Measurements from ENCODE around the gene ESYT3.

The ESYT3 gene

GRCh38 chr3:138458774-138459499 lies 24.5 kb downstream of the ESYT3 start:
- DNase-seq (ENCODE audit: low spot score) = no peak
- TF ChIP-seq CTCF (IDR thresholded peaks at IDR 0.05; ENCODE audit: extremely low read depth, insufficient read depth, missing control alignments) = no peak
- in situ Hi-C loops (cut with MboI; ENCODE audit: low pct_unique_long_range_greater_than_20kb, low sequenced_read_pairs, unreplicated experiment) = loop anchor here (25.0 kb wide), 1 partner anchor 478 kb away; the partner anchor contains the start of genes FOXL2 and FOXL2NB

GRCh38 chr3:138459619-138460535 lies 25.5 kb downstream of the ESYT3 start:
- in situ Hi-C loops (cut with MboI; ENCODE audit: low pct_unique_long_range_greater_than_20kb, low sequenced_read_pairs, unreplicated experiment) = loop anchor here (25.0 kb wide), 1 partner anchor 477 kb away; the partner anchor contains the start of genes FOXL2 and FOXL2NB
- DNase-seq (ENCODE audit: low spot score) = no peak
- no peak for TF ChIP-seq CTCF (IDR thresholded peaks at IDR 0.05; ENCODE audit: extremely low read depth, insufficient read depth, missing control alignments)

DNA sequence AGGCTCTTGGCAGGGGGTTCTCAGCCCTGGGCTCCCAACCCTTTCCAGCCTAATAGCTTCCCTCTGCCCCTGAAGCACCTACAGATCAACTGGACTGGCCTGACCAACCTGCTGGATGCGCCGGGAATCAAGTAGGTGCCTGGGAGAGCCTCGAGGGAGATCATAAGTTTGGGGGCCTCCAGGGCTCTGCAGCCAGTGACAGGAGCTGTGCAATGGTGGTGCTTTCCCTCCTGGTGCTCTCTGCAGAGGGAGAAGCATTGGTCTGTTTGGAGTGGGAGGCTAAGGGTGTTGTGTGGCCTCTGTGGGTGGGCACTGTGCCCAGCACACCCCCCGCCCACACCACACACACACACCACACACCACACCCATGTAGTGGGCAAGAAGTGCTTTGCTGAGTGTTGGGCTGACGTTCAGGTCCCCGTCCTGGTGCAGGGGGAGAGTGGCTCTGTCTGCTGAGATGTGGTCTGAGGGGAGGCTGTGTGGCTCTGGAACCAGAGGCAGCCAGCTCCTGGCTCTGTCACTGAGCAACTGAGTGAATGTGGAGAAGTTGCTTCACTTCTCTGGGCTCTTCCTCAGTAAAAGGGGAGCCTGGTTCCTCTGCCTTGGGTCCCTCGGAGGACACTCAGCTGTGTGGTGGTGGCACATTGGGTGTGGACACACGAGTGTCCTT lies 26.3 kb downstream of the ESYT3 start:
- no peak for TF ChIP-seq CTCF (IDR thresholded peaks at IDR 0.05; ENCODE audit: extremely low read depth, insufficient read depth, missing control alignments)
- DNase-seq (ENCODE audit: low spot score) = no peak
- in situ Hi-C loops (cut with MboI; ENCODE audit: low pct_unique_long_range_greater_than_20kb, low sequenced_read_pairs, unreplicated experiment) = loop anchor here (25.0 kb wide), 1 partner anchor 477 kb away; the partner anchor contains the start of genes FOXL2 and FOXL2NB

DNA sequence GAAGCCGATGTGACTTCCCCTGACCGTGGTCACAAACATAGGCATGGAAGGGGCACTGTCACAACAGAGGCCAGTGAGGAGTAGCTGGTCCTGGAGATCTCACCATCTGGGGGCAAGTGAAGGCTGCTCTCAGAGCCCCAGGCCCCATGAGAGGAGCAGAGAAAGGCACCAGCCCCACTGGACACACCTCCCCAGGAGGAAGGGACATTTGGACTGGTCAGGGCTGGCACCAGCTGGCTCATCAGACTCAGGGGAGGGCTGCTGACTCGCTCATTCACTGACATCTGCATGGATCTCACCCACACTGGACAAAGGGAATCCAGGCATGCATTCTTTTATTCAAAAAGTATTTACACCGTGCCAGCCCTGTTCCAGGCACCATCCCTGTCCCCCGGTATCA lies 26.8 kb downstream of the ESYT3 start:
- TF ChIP-seq CTCF (IDR thresholded peaks at IDR 0.05; ENCODE audit: extremely low read depth, insufficient read depth, missing control alignments) = no peak
- no peak for DNase-seq (ENCODE audit: low spot score)
- in situ Hi-C loops (cut with MboI; ENCODE audit: low pct_unique_long_range_greater_than_20kb, low sequenced_read_pairs, unreplicated experiment) = loop anchor here (25.0 kb wide), 1 partner anchor 476 kb away; the partner anchor contains the start of genes FOXL2 and FOXL2NB

GRCh38 chr3:138461896-138462295 lies 27.5 kb downstream of the ESYT3 start:
- TF ChIP-seq CTCF (IDR thresholded peaks at IDR 0.05; ENCODE audit: extremely low read depth, insufficient read depth, missing control alignments) = no peak
- no peak for DNase-seq (ENCODE audit: low spot score)
- in situ Hi-C loops (cut with MboI; ENCODE audit: low pct_unique_long_range_greater_than_20kb, low sequenced_read_pairs, unreplicated experiment) = loop anchor here (25.0 kb wide), 1 partner anchor 475 kb away; the partner anchor contains the start of genes FOXL2 and FOXL2NB

Measured in GM13977 (cell line).